ENCODE data around the gene S100Z.

GRCh38 chr5:76850543-76851145, 830 bp downstream of the S100Z start:
- TF ChIP-seq POLR2A (IDR thresholded peaks at IDR 0.05) (no peak), CTCF (IDR thresholded peaks at IDR 0.05) (no peak)
